ENCODE measurements around the gene CLSTN2.

CLSTN2 gene

GRCh38 chr3:140529096-140529495 lies 594.1 kb downstream of the CLSTN2 start:
- DNase-seq = no peak

GRCh38 chr3:140529558-140529957 lies 594.6 kb downstream of the CLSTN2 start:
- DNase-seq = no peak

GRCh38 chr3:140530131-140530530 lies 595.1 kb downstream of the CLSTN2 start:
- DNase-seq = no peak

- no peak for DNase-seq
Measured at GRCh38 chr3:140530603-140531002, 595.6 kb downstream of the CLSTN2 start.

- DNase-seq = no peak
Measured at GRCh38 chr3:140532793-140533330, 597.9 kb downstream of the CLSTN2 start.

- DNase-seq = no peak
Measured at GRCh38 chr3:140536926-140537726, 602.1 kb downstream of the CLSTN2 start.

GRCh38 chr3:140537727-140538082 lies 602.7 kb downstream of the CLSTN2 start:
- DNase-seq = no peak

- DNase-seq = no peak
Measured at GRCh38 chr3:140540262-140540661, 605.3 kb downstream of the CLSTN2 start.

GRCh38 chr3:140541975-140542653 lies 607.1 kb downstream of the CLSTN2 start:
- no peak for DNase-seq

- DNase-seq = no peak
Measured at GRCh38 chr3:140545197-140545596, 610.2 kb downstream of the CLSTN2 start.

- DNase-seq = no peak
Measured at GRCh38 chr3:140545756-140546155, 610.8 kb downstream of the CLSTN2 start.

GRCh38 chr3:140546649-140547048 lies 611.7 kb downstream of the CLSTN2 start:
- no peak for DNase-seq

GRCh38 chr3:140552403-140552802 lies 617.4 kb downstream of the CLSTN2 start:
- no peak for DNase-seq

GRCh38 chr3:140552898-140553297 lies 617.9 kb downstream of the CLSTN2 start:
- DNase-seq = no peak

GRCh38 chr3:140553591-140553990 lies 618.6 kb downstream of the CLSTN2 start:
- no peak for DNase-seq

GRCh38 chr3:140555666-140556065 lies 620.7 kb downstream of the CLSTN2 start:
- no peak for DNase-seq

GRCh38 chr3:140557476-140557875 lies 622.5 kb downstream of the CLSTN2 start:
- DNase-seq = no peak

- no peak for DNase-seq
Measured at GRCh38 chr3:140559546-140559945, 624.6 kb downstream of the CLSTN2 start.

GRCh38 chr3:140563206-140563760 lies 628.3 kb downstream of the CLSTN2 start:
- no peak for DNase-seq

GRCh38 chr3:140568131-140568530 lies 633.1 kb downstream of the CLSTN2 start:
- no peak for DNase-seq

GRCh38 chr3:140568842-140569520 lies 634.0 kb downstream of the CLSTN2 start:
- no peak for DNase-seq

- DNase-seq = no peak
Measured at GRCh38 chr3:140570602-140571001, 635.6 kb downstream of the CLSTN2 start.

GRCh38 chr3:140571836-140572235 lies 636.9 kb downstream of the CLSTN2 start:
- DNase-seq = no peak

Data from activated CD4-positive, alpha-beta T cell treated with anti-CD3 and anti-CD28 coated beads, Interleukin-2, amount 50 U/mL, for 1 hour (primary cell).